Fibroblast of skin of left quadriceps (primary cell): ENCODE measurements around the gene VWA8.
"Not testable (repeated sequence)": the region's sequence is repeated elsewhere in the genome, so short reads cannot be mapped to it uniquely, and the experiment has no call there.

ENCODE experiments used
- DNase-seq, 2 experiments: peaks; one replicate each; pipeline ENCODE4 v3.0.0-alpha.2; 2013; ENCODE audit warnings: low read depth in 2 of 2

The VWA8 gene

GRCh38 chr13:41588448-41588847, 372.5 kb downstream of the VWA8 start:
- DNase-seq: no peak

GRCh38 chr13:41587490-41587889, 373.4 kb downstream of the VWA8 start:
- DNase-seq: no peak

GRCh38 chr13:41586216-41586615, 374.7 kb downstream of the VWA8 start:
- DNase-seq: no peak

GRCh38 chr13:41582027-41582463, 378.9 kb downstream of the VWA8 start:
- DNase-seq: no peak

- DNase-seq: no peak
Observed at GRCh38 chr13:41580345-41580744, 380.6 kb downstream of the VWA8 start.

- DNase-seq: no peak
Observed at GRCh38 chr13:41579881-41580280, 381.0 kb downstream of the VWA8 start.

GRCh38 chr13:41579168-41579567, 381.7 kb downstream of the VWA8 start:
- no peak for DNase-seq

- no peak for DNase-seq
Observed at GRCh38 chr13:41578371-41578770, 382.5 kb downstream of the VWA8 start.

- DNase-seq: no peak
Observed at GRCh38 chr13:41577436-41577835, 383.5 kb downstream of the VWA8 start.

GRCh38 chr13:41573640-41574039, 387.3 kb downstream of the VWA8 start:
- DNase-seq: not testable (repeated sequence)

- not testable (repeated sequence) for DNase-seq
Observed at GRCh38 chr13:41571817-41572340, 389.0 kb downstream of the VWA8 start.

- no peak for DNase-seq
Observed at GRCh38 chr13:41568972-41569351, 391.9 kb downstream of the VWA8 start.

GRCh38 chr13:41568143-41568971, 392.6 kb downstream of the VWA8 start:
- no peak for DNase-seq

- no peak for DNase-seq
Observed at GRCh38 chr13:41567363-41567762, 393.5 kb downstream of the VWA8 start.

GRCh38 chr13:41565846-41566245, 395.1 kb downstream of the VWA8 start:
- no peak for DNase-seq

GRCh38 chr13:41565216-41565615, 395.7 kb downstream of the VWA8 start:
- DNase-seq: peak; percentile 82 to 84

- no peak for DNase-seq
Observed at GRCh38 chr13:41563984-41564365, 396.9 kb downstream of the VWA8 start.

- DNase-seq: peak in 1 of 2 experiments; percentile 28
Observed at GRCh38 chr13:41563341-41563983, 397.4 kb downstream of the VWA8 start.

GRCh38 chr13:41562541-41563178, 398.2 kb downstream of the VWA8 start:
- DNase-seq: no peak

- peak; percentile 76 to 78 for DNase-seq
Observed at GRCh38 chr13:41562083-41562482, 398.8 kb downstream of the VWA8 start.

- DNase-seq: no peak
Observed at GRCh38 chr13:41561170-41561569, 399.7 kb downstream of the VWA8 start.

GRCh38 chr13:41558781-41559560, 401.9 kb downstream of the VWA8 start:
- no peak for DNase-seq
